GM12878 (cell line): ENCODE results near the gene ADAM10. TPM values are rescaled to one million over a fixed set of nuclear protein-coding genes. Genes with fewer than 3 reads are reported as not detected.

Source experiments
- ATAC-seq: fragments of 200-7000 bp; cut with Tn5 transposase; 3 replicates; pipeline ENCODE4 v1.9.1; 2020; ENCODE audit warnings: mild to moderate bottlenecking, moderate library complexity
- BruUV-seq: library from RNA; stranded (reverse); fragments of 400-500 nt; replicated peaks from 2 replicates; lab custom pipeline; 2021; lab: Mats Ljungman, UMichigan
- CTCF ChIA-PET: fragments of 300-600 bp; sonication (Branson Sonifier 250); formaldehyde crosslinking; extraction: SDS; loops from one replicate; lab custom pipeline; 2021; ENCODE audit warnings: inconsistent platforms; lab: Yijun Ruan, JAX
- POLR2A ChIA-PET: fragments of 350-600 bp; formaldehyde crosslinking; extraction: SDS; loops from one replicate; lab custom pipeline; 2021; ENCODE audit warnings: inconsistent platforms; lab: Charles Lee
- RAD21 ChIA-PET: fragments of 300-600 bp; sonication (Branson Sonifier 250); formaldehyde crosslinking; loops from one replicate; lab custom pipeline; 2023; ENCODE audit warnings: antibody characterized with exemption; ENCODE audit not compliant: unreplicated experiment; lab: Charles Lee
- SMC1A ChIA-PET: fragments of 300-600 bp; sonication (Branson Sonifier 250); formaldehyde crosslinking; loops from one replicate; lab custom pipeline; 2023; ENCODE audit not compliant: unreplicated experiment, uncharacterized antibody; lab: Charles Lee
- DNase-seq: peaks from one replicate; pipeline ENCODE4 v3.0.0-alpha.2; 2011; ENCODE audit warnings: low read depth, low spot score
- FAIRE-seq: peaks from 3 replicates; lab custom pipeline; 2011; peaks lifted over from hg19 to GRCh38; lab: Jason Lieb, UNC
- H2AFZ ChIP-seq: 2 replicates; pipeline ENCODE4 v1.6.0; 2011; ENCODE audit warnings: low read depth, low read length, control low read depth; ENCODE audit not compliant: control insufficient read depth
- H3K27ac ChIP-seq: 2 replicates; pipeline ENCODE4 v1.5.1; 2011; ENCODE audit warnings: control low read depth; ENCODE audit not compliant: control insufficient read depth, insufficient read depth
- H3K27me3 ChIP-seq, 2 experiments: replicated peaks in 1 of 2; 2 replicates each; pipeline versions ENCODE4 v1.6.0 to v1.6.1; 2011; ENCODE audit warnings: low read length in 1 of 2; ENCODE audit not compliant: control insufficient read depth in 2 of 2, insufficient read depth in 2 of 2
- H3K36me3 ChIP-seq, 2 experiments: 2 replicates each; pipeline ENCODE4 v1.5.1; 2011; ENCODE audit warnings: low read length in 1 of 2; ENCODE audit not compliant: control insufficient read depth in 2 of 2, insufficient read depth in 2 of 2
- H3K4me1 ChIP-seq: 2 replicates; pipeline ENCODE4 v1.6.1; 2011; ENCODE audit warnings: mild to moderate bottlenecking, low read length, moderate library complexity, mixed read lengths; ENCODE audit not compliant: control insufficient read depth, insufficient read depth
- H3K4me2 ChIP-seq: 2 replicates; pipeline ENCODE4 v1.6.0; 2011; ENCODE audit warnings: control low read depth; ENCODE audit not compliant: control insufficient read depth, insufficient read depth
- H3K4me3 ChIP-seq: fragments of 200-600 bp; sonication (generic); 2 replicates; pipeline ENCODE4 v1.5.1; 2016
- H3K79me2 ChIP-seq: 2 replicates; pipeline ENCODE4 v1.6.0; 2011; ENCODE audit warnings: low read length; ENCODE audit not compliant: control insufficient read depth, insufficient read depth
- H3K9ac ChIP-seq: 2 replicates; pipeline ENCODE4 v1.8.0; 2011; ENCODE audit warnings: low read length, control low read depth, mixed read lengths; ENCODE audit not compliant: control insufficient read depth, insufficient read depth
- H3K9me3 ChIP-seq: replicated peaks from 3 replicates; pipeline ENCODE4 v1.5.1; 2011; ENCODE audit warnings: mild to moderate bottlenecking, low read length; ENCODE audit not compliant: control insufficient read depth, insufficient read depth
- H4K20me1 ChIP-seq: 2 replicates; pipeline ENCODE4 v1.6.0; 2011; ENCODE audit not compliant: control insufficient read depth, insufficient read depth
- ATF3 ChIP-seq: IDR thresholded peaks from 2 replicates; pipeline ENCODE4 v1.6.1; 2011; ENCODE audit warnings: low read depth, mild to moderate bottlenecking, low read length, moderate library complexity, borderline replicate concordance; ENCODE audit errors: extremely low read depth
- GATAD2B ChIP-seq: fragments of 450-650 bp; conservative IDR thresholded peaks from 2 replicates; pipeline ENCODE4 v1.6.1; 2017; ENCODE audit warnings: low read depth, mild to moderate bottlenecking, moderate library complexity
- HDAC6 ChIP-seq: fragments of 200-600 bp; sonication (generic); IDR thresholded peaks from one replicate; pipeline ENCODE4 v1.8.0; 2017; ENCODE audit warnings: antibody characterized with exemption; ENCODE audit not compliant: unreplicated experiment
- NFYA ChIP-seq: IDR thresholded peaks from 2 replicates; pipeline ENCODE4 v1.6.1; 2011; ENCODE audit warnings: low read depth, mild to moderate bottlenecking, low read length, improper control_type of control experiment, borderline replicate concordance
- REST ChIP-seq: IDR thresholded peaks from 2 replicates; pipeline ENCODE4 v1.6.1; 2012; ENCODE audit warnings: mild to moderate bottlenecking, low read depth, low read length
- SPI1 ChIP-seq: IDR thresholded peaks from 2 replicates; pipeline ENCODE4 v1.6.1; 2011; ENCODE audit warnings: low read depth, mild to moderate bottlenecking, low read length, moderate library complexity, borderline replicate concordance; ENCODE audit not compliant: insufficient read depth
- SRF ChIP-seq, 2 experiments: IDR thresholded peaks; 2 replicates each; pipeline ENCODE4 v1.6.1; 2011; ENCODE audit warnings: low read depth in 2 of 2, low read length in 2 of 2, mild to moderate bottlenecking in 1 of 2, moderate library complexity in 1 of 2
- TAF1 ChIP-seq: IDR thresholded peaks from 2 replicates; pipeline ENCODE4 v1.6.1; 2011; ENCODE audit warnings: mild to moderate bottlenecking, low read depth, low read length, borderline replicate concordance
- TARDBP ChIP-seq: IDR thresholded peaks from 2 replicates; pipeline ENCODE4 v1.6.1; 2016; ENCODE audit warnings: borderline replicate concordance
- TCF12 ChIP-seq: IDR thresholded peaks from 2 replicates; pipeline ENCODE4 v1.6.1; 2011; ENCODE audit warnings: low read depth, mild to moderate bottlenecking, low read length
- WGBS: methylation state at CpG from one replicate; pipeline ENCODE4 v1.1.6; 2016; ENCODE audit warnings: low lambda C conversion rate; ENCODE audit not compliant: insufficient replicate concordance, insufficient coverage; ENCODE audit errors: missing lambda C conversion rate; 5-methylcytosine and 5-hydroxymethylcytosine counted together
- in situ Hi-C: fragments of 300-500 bp; cut with MboI; formaldehyde crosslinking; loops from 9 replicates; pipeline ENCODE4 v1.14.3; 2018; ENCODE audit warnings: mixed read lengths
- intact Hi-C: fragments of 100-400 bp; cut with micrococcal nuclease; formaldehyde crosslinking; loops from one replicate; pipeline ENCODE4 v1.14.2; 2022; ENCODE audit not compliant: unreplicated experiment
- polyA plus RNA-seq, 11 experiments: library from polyadenylated mRNA; depleted of rRNA in 4 of 11; unstranded in 6 of 11; stranded (reverse) in 5 of 11; fragments of >200 nt; fragmentation: Nextera tagmentation in 4 of 11; fragmentation: Illumina TruSeq in 1 of 11; extraction: Ambion mirVana in 4 of 11; extraction: Trizol in 1 of 11; gene quantifications; 1 replicate in 1 of 11; 2 replicates in 10 of 11; pipeline versions ENCODE4 v1.2.1 to v1.2.3, GENCODE V29; 2011 to 2016; ENCODE audit warnings: inconsistent platforms in 2 of 11, missing spikeins in 2 of 11, low read depth in 1 of 11
- total RNA-seq, 4 experiments: library from RNA; depleted of rRNA in 3 of 4; stranded (reverse); fragments of >200 nt in 3 of 4; fragmentation: Illumina TruSeq in 1 of 4; extraction: Trizol in 1 of 4; gene quantifications; 2 replicates each; pipeline versions ENCODE4 v1.2.1 to v1.2.3, GENCODE V29; 2013 to 2021

ADAM10 gene
- total and polyA plus RNA-seq, 10 of the 15 experiments (the other 5 are each of a cell fraction or from before 2014, with no cell fraction given): 10.0 to 88.9 (median 51.7) TPM

GRCh38 chr15:58548308-58549012, 201.0 kb downstream of the ADAM10 start (continued):
- TF ChIP-seq REST (no peak), GATAD2B (no peak), SRF (IDR thresholded peaks at IDR 0.05; ENCODE audit: low read depth in 2 of 2, low read length in 2 of 2) (no peak), TCF12 (no peak), ATF3 (no peak)

GRCh38 chr15:58547628-58548307, 201.7 kb downstream of the ADAM10 start:
- no peak overlapping the region for H2AFZ ChIP-seq
- H3K4me2 ChIP-seq: no peak overlapping the region
- RAD21 ChIA-PET: interaction anchor here (0.7 kb wide), 1 partner anchor 11 kb away, joined by 3 read pairs; no protein-coding TSS in a partner anchor
- no peaks in the 10 kb centered on the region for H3K27me3 ChIP-seq
- no peak overlapping the region for H3K9ac ChIP-seq
- no TSS peak for BruUV-seq
- H4K20me1 ChIP-seq: no peaks in the 10 kb centered on the region
- WGBS: 63% methylated on average over 9 of the region's 9 CpGs
- no peak for ATAC-seq
- H3K4me3 ChIP-seq: no peak overlapping the region
- TF ChIP-seq TAF1 (no peak), HDAC6 (no peak), NFYA (no peak), SPI1 (no peak), TARDBP (no peak)
- TF ChIP-seq, all 136 proteins: peak for 0
- Histone ChIP-seq H3K79me2 (no peaks in the 10 kb centered on the region), H3K9me3 (no peaks in the 10 kb centered on the region), H3K36me3 (no peaks in the 10 kb centered on the region), H3K4me1 (peaks cover 13% of the 10 kb centered on the region), H3K27ac (no peak overlapping the region)
- ChIA-PET SMC1A (interaction anchor here (0.5 to 0.6 kb wide), 2 partner anchors 19 to 120 kb away, joined by 3 read pairs; no protein-coding TSS in a partner anchor), POLR2A (interaction anchor here (0.7 kb wide), 1 partner anchor 9 kb away, joined by 3 read pairs; no protein-coding TSS in a partner anchor), CTCF (no interaction called here)
- DNase-seq (no peak), FAIRE-seq (no peak)
- intact Hi-C loops (no loop called here), in situ Hi-C loops (no loop called here)
